ENCODE results near the gene ZNF200.

Gene ZNF200

GRCh38 chr16:3175157-3176093 is 59.5 kb downstream of the ZNF200 start:
- peak; percentile 47 for DNase-seq (ENCODE audit: low spot score)

- DNase-seq (ENCODE audit: low spot score), result no peak
Measured at GRCh38 chr16:3174618-3175148, 60.3 kb downstream of the ZNF200 start.

- DNase-seq (ENCODE audit: low spot score), result peak; percentile 79
Measured at GRCh38 chr16:3173892-3174617, 60.9 kb downstream of the ZNF200 start.
